ENCODE results near the gene PCDHGC3.
"Not testable (repeated sequence)": the region's sequence is repeated elsewhere in the genome, so short reads cannot be mapped to it uniquely, and the experiment has no call there.

DNA sequence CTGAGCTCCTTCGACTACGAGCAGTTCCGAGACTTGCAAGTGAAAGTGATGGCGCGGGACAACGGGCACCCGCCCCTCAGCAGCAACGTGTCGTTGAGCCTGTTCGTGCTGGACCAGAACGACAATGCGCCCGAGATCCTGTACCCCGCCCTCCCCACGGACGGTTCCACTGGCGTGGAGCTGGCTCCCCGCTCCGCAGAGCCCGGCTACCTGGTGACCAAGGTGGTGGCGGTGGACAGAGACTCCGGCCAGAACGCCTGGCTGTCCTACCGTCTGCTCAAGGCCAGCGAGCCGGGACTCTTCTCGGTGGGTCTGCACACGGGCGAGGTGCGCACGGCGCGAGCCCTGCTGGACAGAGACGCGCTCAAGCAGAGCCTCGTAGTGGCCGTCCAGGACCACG is 43.5 kb upstream of the PCDHGC3 start:
- TF ChIP-seq, protein P1, sequence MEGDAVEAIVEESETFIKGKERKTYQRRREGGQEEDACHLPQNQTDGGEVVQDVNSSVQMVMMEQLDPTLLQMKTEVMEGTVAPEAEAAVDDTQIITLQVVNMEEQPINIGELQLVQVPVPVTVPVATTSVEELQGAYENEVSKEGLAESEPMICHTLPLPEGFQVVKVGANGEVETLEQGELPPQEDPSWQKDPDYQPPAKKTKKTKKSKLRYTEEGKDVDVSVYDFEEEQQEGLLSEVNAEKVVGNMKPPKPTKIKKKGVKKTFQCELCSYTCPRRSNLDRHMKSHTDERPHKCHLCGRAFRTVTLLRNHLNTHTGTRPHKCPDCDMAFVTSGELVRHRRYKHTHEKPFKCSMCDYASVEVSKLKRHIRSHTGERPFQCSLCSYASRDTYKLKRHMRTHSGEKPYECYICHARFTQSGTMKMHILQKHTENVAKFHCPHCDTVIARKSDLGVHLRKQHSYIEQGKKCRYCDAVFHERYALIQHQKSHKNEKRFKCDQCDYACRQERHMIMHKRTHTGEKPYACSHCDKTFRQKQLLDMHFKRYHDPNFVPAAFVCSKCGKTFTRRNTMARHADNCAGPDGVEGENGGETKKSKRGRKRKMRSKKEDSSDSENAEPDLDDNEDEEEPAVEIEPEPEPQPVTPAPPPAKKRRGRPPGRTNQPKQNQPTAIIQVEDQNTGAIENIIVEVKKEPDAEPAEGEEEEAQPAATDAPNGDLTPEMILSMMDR (conservative IDR thresholded peaks at IDR 0.05; ENCODE audit: low read depth, low read length), result not testable (repeated sequence)
- not testable (repeated sequence) for TF ChIP-seq EZH2 (IDR thresholded peaks at IDR 0.05; ENCODE audit: borderline replicate concordance, low read depth, low read length, poor library complexity, severe bottlenecking)

Measured in A673 (cell line).